Osteoblast (primary cell): ENCODE data around the gene CMKLR1. TPM values are rescaled to one million over a fixed set of nuclear protein-coding genes. Genes with fewer than 3 reads are reported as not detected.

Experiments used
- DNase-seq: peaks from one replicate; pipeline ENCODE4 v3.0.0; 2011; ENCODE audit warnings: low spot score, mixed read lengths; ENCODE audit not compliant: insufficient read length; ENCODE audit errors: missing footprints
- H2AFZ ChIP-seq: 2 replicates; pipeline ENCODE4 v1.6.0; 2011; ENCODE audit warnings: mild to moderate bottlenecking, low read length
- H3K27ac ChIP-seq: 2 replicates; pipeline ENCODE4 v1.5.1; 2011; ENCODE audit warnings: mild to moderate bottlenecking, low read depth, low read length, moderate library complexity
- H3K27me3 ChIP-seq: 2 replicates; pipeline ENCODE4 v1.6.0; 2012; ENCODE audit warnings: mild to moderate bottlenecking, control low read depth, inconsistent platforms, low read length, moderate library complexity; ENCODE audit not compliant: insufficient read depth
- H3K36me3 ChIP-seq: 2 replicates; pipeline ENCODE4 v1.5.1; 2011; ENCODE audit warnings: mild to moderate bottlenecking, low read length, control low read depth, moderate library complexity; ENCODE audit not compliant: insufficient read depth
- H3K4me1 ChIP-seq: 2 replicates; pipeline ENCODE4 v1.5.1; 2011; ENCODE audit warnings: mild to moderate bottlenecking, low read length, control low read depth, moderate library complexity; ENCODE audit not compliant: insufficient read depth
- H3K4me2 ChIP-seq: 2 replicates; pipeline ENCODE4 v1.6.0; 2011; ENCODE audit warnings: mild to moderate bottlenecking, low read length; ENCODE audit not compliant: insufficient read depth
- H3K4me3 ChIP-seq: fragments of 200-600 bp; sonication (generic); 3 replicates; pipeline ENCODE4 v1.5.1; 2012; ENCODE audit warnings: mild to moderate bottlenecking, low read length, inconsistent platforms; ENCODE audit not compliant: insufficient read depth
- H3K79me2 ChIP-seq: 2 replicates; pipeline ENCODE4 v1.6.0; 2012; ENCODE audit warnings: mild to moderate bottlenecking, low read length, control low read depth, inconsistent platforms; ENCODE audit not compliant: insufficient read depth
- H3K9me3 ChIP-seq: 2 replicates; pipeline ENCODE4 v1.5.1; 2011; ENCODE audit warnings: low read depth, low read length, control low read depth
- H4K20me1 ChIP-seq: 2 replicates; pipeline ENCODE4 v1.6.0; 2012; ENCODE audit warnings: mild to moderate bottlenecking, low read length, control low read depth; ENCODE audit not compliant: insufficient read depth
- total RNA-seq: library from RNA; depleted of rRNA; stranded (reverse); fragments of >200 nt; gene quantifications from 2 replicates; pipeline ENCODE4 v1.2.3, GENCODE V29; 2012
- TF ChIP-seq, protein P1 (sequence below): IDR thresholded peaks from 2 replicates; pipeline ENCODE4 v1.5.1; 2011; ENCODE audit warnings: mild to moderate bottlenecking, low read depth, low read length, moderate library complexity; ENCODE audit errors: extremely low read depth

Gene CMKLR1
- total RNA-seq, 1 donor = 9.8 TPM

DNA sequence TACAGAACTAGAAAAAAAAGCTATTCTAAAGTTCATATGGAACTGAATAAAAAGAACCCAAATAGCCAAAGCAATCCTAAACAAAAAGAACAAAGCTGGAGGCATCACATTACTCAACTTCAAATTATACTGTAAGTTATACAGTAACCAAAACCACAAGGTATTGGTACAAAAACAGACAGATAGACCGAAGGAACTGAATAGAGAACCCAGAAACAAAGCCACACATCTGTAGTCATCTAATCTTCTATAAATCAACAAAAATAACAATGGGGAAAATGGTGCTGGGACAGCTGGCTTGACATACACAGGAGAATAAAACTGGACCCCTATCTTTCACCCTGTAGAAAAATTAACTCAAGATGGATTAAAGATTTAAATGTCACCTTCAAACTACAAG lies 38.1 kb upstream of the CMKLR1 start:
- Histone ChIP-seq H3K4me3 (no peak overlapping the region), H3K36me3 (no peaks in the 10 kb centered on the region), H3K79me2 (no peaks in the 10 kb centered on the region), H3K27me3 (peaks cover 4% of the 10 kb centered on the region), H3K4me2 (no peak overlapping the region), H3K27ac (no peak overlapping the region), H4K20me1 (no peaks in the 10 kb centered on the region), H3K9me3 (peaks cover 15% of the 10 kb centered on the region), H3K4me1 (peaks cover 23% of the 10 kb centered on the region), H2AFZ (no peak overlapping the region)
- TF ChIP-seq, protein P1, sequence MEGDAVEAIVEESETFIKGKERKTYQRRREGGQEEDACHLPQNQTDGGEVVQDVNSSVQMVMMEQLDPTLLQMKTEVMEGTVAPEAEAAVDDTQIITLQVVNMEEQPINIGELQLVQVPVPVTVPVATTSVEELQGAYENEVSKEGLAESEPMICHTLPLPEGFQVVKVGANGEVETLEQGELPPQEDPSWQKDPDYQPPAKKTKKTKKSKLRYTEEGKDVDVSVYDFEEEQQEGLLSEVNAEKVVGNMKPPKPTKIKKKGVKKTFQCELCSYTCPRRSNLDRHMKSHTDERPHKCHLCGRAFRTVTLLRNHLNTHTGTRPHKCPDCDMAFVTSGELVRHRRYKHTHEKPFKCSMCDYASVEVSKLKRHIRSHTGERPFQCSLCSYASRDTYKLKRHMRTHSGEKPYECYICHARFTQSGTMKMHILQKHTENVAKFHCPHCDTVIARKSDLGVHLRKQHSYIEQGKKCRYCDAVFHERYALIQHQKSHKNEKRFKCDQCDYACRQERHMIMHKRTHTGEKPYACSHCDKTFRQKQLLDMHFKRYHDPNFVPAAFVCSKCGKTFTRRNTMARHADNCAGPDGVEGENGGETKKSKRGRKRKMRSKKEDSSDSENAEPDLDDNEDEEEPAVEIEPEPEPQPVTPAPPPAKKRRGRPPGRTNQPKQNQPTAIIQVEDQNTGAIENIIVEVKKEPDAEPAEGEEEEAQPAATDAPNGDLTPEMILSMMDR = no peak
- DNase-seq = no peak

DNA sequence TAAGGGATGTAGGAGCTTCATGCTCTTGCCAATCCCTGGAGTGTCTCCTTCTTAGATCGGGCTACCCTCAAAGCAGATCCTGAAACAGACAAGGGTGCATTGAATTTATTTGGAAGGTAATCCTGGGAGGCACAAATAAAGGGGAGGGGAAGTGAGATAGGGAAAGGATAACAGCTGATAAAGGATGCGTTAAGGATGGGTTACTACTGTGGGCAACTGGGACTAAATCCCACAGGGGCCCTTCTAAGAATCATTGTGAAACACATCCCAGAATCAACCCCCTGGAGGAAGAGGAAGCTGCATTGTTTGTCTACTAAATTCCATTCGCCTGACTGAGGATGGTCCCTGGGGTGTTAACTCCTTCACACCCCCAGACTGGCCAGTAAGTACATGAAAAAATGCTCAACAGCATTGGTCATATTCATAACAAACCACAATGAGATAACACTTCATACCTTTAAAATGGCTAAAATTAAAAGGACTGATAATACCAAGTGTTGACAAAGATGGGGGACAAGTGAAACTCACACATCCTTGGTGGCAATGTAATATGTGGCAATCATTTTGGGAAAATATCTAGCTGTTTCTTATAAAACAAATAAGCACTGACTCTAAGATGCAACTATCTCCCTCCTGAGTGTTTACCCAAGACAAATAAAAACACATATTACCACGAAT lies 37.0 kb upstream of the CMKLR1 start:
- TF ChIP-seq, protein P1 = no peak
- Histone ChIP-seq H3K79me2 (no peaks in the 10 kb centered on the region), H3K27ac (peak overlapping the region; percentile 47), H3K4me3 (no peak overlapping the region), H3K4me1 (peaks cover 35% of the 10 kb centered on the region), H3K36me3 (no peaks in the 10 kb centered on the region), H2AFZ (no peak overlapping the region), H3K4me2 (no peak overlapping the region), H4K20me1 (no peaks in the 10 kb centered on the region), H3K27me3 (peaks cover 4% of the 10 kb centered on the region), H3K9me3 (peaks cover 15% of the 10 kb centered on the region)
- DNase-seq = peak; percentile 74

DNA sequence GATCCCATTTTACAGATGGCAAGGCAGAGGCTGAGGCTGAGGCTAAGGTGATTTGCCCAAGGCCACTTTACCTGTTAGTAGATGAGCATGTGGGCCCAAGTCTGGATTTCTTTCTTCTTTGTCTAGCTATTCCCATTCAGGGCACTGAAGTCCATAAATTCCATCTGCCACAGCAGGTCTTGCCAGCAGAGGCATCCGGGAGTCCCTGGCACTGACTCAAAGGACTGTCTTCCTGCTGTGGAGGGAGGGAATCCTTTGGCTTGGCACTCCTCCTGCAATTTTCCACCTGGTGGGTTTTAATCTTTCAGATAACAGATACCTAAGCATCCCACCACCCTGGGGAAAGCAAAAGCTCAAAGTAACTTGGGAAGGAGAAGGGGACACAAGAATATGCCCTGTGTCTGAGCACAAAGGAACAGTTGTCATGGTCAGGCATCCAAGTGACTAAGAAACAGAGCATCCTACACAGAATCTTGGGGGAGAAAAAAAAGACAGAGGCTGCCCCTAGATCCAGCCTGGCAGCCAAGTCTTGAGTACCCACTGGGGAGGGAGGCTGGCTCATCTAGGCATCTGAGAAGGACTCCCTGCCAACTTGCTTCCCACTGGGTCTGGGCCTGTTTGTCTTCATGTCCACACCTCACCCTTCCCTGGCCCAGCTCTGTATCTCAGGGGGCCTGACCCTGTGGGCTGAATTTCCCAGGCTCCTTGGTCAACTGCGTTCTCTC lies 35.6 kb upstream of the CMKLR1 start:
- H3K4me3 ChIP-seq = no peak overlapping the region
- DNase-seq = peak; percentile 42
- H3K9me3 ChIP-seq = peaks cover 15% of the 10 kb centered on the region

DNA sequence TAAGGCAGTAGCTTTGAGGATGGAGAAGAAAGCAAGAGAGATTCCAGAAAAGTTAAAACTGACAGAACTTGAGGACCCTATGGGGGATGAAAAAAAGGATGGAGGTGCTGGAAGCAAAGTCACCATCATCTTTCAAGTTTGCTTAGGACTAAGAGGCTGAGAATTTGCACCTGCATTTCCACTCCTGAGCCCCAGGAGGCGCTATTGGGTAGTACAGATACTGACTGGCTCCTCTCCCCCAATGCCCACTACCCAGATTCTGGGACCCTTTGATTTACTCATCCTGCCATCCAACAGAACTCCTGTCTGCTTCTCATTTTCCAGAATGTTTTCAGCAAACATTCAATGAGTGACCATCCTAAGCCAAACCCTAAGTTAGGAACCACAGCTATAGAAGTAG lies 34.0 kb upstream of the CMKLR1 start:
- no peak for DNase-seq
- no peaks in the 10 kb centered on the region for H3K36me3 ChIP-seq
- TF ChIP-seq, protein P1 = peak; percentile 34
- H3K4me3 ChIP-seq = no peak overlapping the region
- H4K20me1 ChIP-seq = no peaks in the 10 kb centered on the region
- no peak overlapping the region for H3K27ac ChIP-seq
- peaks cover 15% of the 10 kb centered on the region for H3K9me3 ChIP-seq
- H3K27me3 ChIP-seq = no peaks in the 10 kb centered on the region
- H3K79me2 ChIP-seq = no peaks in the 10 kb centered on the region
- peaks cover 43% of the 10 kb centered on the region for H3K4me1 ChIP-seq
- no peak overlapping the region for H3K4me2 ChIP-seq
- H2AFZ ChIP-seq = no peak overlapping the region

More for the DNA sequence above, 35.6 kb upstream of the CMKLR1 start:
- peak overlapping the region; percentile 47 for H3K27ac ChIP-seq
- no peaks in the 10 kb centered on the region for H4K20me1 ChIP-seq
- H3K4me2 ChIP-seq = no peak overlapping the region
- TF ChIP-seq, protein P1 = peak; percentile 33
- H3K27me3 ChIP-seq = peaks cover 1% of the 10 kb centered on the region
- H3K4me1 ChIP-seq = peaks cover 43% of the 10 kb centered on the region
- no peaks in the 10 kb centered on the region for H3K36me3 ChIP-seq
- no peaks in the 10 kb centered on the region for H3K79me2 ChIP-seq
- no peak overlapping the region for H2AFZ ChIP-seq
